ENCODE measurements around the gene FARS2. TPM values are rescaled to one million over a fixed set of nuclear protein-coding genes. Genes with fewer than 3 reads are reported as not detected.

The FARS2 gene
- total RNA-seq, 4 donors from 2014 or later = 10.6 to 24.9 (median 15.2) TPM

DNA sequence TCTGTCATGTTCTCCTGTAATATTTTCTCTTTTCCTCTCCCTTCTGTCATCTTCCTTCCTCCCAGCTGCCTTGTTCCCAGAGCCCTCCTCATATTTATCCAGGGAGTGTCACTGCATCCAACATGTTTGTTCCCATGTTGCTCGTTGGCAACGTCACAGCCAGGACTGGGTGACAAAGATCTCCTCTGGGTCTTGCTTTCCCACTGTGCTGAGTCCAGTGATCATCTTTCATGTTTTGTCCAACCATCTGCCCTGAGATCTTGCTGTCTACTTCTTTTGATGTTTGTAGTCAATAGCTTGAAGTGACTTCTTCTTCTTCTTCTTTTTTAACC is 26.6 kb downstream of the FARS2 start:
- 88% methylated on average over 2 of the region's 2 CpGs for WGBS
- Histone ChIP-seq H3K4me3 (no peak overlapping the region), H3K27me3 (no peaks in the 10 kb centered on the region), H3K36me3 (no peaks in the 10 kb centered on the region), H3K4me1 (peaks cover 12 to 23% (median 21%) of the 10 kb centered on the region in 4 donors), H3K9me3 (no peaks in the 10 kb centered on the region), H3K27ac (replicated peaks in 1 of 4) (peak overlapping the region in 2 of 4 donors; percentile 24 to 26)
- TF ChIP-seq POLR2A (IDR thresholded peaks at IDR 0.05; ENCODE audit: low read depth) = no peak
- TF ChIP-seq EP300 (IDR thresholded peaks at IDR 0.05) = no peak
- TF ChIP-seq, protein P1, sequence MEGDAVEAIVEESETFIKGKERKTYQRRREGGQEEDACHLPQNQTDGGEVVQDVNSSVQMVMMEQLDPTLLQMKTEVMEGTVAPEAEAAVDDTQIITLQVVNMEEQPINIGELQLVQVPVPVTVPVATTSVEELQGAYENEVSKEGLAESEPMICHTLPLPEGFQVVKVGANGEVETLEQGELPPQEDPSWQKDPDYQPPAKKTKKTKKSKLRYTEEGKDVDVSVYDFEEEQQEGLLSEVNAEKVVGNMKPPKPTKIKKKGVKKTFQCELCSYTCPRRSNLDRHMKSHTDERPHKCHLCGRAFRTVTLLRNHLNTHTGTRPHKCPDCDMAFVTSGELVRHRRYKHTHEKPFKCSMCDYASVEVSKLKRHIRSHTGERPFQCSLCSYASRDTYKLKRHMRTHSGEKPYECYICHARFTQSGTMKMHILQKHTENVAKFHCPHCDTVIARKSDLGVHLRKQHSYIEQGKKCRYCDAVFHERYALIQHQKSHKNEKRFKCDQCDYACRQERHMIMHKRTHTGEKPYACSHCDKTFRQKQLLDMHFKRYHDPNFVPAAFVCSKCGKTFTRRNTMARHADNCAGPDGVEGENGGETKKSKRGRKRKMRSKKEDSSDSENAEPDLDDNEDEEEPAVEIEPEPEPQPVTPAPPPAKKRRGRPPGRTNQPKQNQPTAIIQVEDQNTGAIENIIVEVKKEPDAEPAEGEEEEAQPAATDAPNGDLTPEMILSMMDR (IDR thresholded peaks at IDR 0.05) = no peak
- no peak for TF ChIP-seq POLR2AphosphoS5 (IDR thresholded peaks at IDR 0.05)
- no peak for DNase-seq (ENCODE audit: extremely low spot score)
- intact Hi-C loops (cut with DNase I) = no loop called here

DNA sequence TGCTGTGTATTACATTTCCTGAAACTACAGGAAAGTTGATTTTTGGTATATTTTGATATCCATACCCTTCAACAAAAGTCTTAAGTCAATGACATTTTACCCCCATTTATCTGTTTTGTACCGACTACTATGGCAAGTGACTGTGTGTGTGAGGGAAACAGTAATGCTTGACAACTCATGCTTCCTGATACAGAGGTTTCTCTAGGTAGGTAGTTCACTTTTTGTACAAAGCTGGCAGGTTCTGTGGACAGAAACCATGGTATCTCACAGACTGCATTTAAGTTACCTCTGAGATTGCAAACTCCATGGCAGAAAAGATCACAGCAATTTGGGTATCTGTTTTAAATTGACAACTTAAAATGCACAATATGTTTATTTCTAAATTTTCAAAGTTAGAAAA is 28.8 kb downstream of the FARS2 start:
- DNase-seq (ENCODE audit: extremely low spot score) = no peak
- WGBS = 91% methylated on average over 1 of the region's 1 CpG
- Histone ChIP-seq H3K36me3 (no peaks in the 10 kb centered on the region), H3K4me3 (no peak overlapping the region), H3K27ac (replicated peaks in 1 of 4) (no peak overlapping the region), H3K9me3 (no peaks in the 10 kb centered on the region), H3K4me1 (peaks cover 25 to 32% (median 30%) of the 10 kb centered on the region in 4 donors), H3K27me3 (no peaks in the 10 kb centered on the region)
- intact Hi-C loops (cut with DNase I) = no loop called here
- TF ChIP-seq POLR2AphosphoS5 (IDR thresholded peaks at IDR 0.05) (no peak), EP300 (IDR thresholded peaks at IDR 0.05) (no peak), POLR2A (IDR thresholded peaks at IDR 0.05; ENCODE audit: low read depth) (no peak)
- TF ChIP-seq, protein P1 (IDR thresholded peaks at IDR 0.05) = no peak

DNA sequence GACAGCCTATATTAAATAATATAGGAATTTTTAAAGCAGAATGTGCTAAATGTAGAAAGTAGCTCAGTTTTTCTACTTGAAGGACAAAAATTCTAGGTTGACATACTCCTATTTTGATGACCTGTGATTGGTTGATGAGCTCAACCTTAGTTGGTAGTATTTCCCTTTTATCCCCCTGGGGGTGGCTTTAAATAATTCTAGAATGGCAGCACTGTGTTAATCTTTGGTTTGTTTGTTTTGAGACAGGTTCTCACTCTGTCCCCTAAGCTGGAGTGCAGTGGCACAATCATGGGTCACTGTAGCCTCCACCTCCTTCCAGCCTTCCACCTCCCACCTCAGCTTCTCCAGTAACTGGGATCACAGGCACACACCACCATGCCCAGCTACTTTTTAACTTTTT is 29.2 kb downstream of the FARS2 start:
- Histone ChIP-seq H3K27ac (replicated peaks in 1 of 4) (no peak overlapping the region), H3K36me3 (no peaks in the 10 kb centered on the region), H3K9me3 (no peaks in the 10 kb centered on the region), H3K4me3 (no peak overlapping the region), H3K4me1 (peaks cover 29 to 35% (median 32%) of the 10 kb centered on the region in 4 donors), H3K27me3 (no peaks in the 10 kb centered on the region)
- intact Hi-C loops (cut with DNase I) = no loop called here
- no peak for DNase-seq (ENCODE audit: extremely low spot score)
- TF ChIP-seq, protein P1 (IDR thresholded peaks at IDR 0.05) = no peak
- TF ChIP-seq POLR2AphosphoS5 (IDR thresholded peaks at IDR 0.05) (no peak), EP300 (IDR thresholded peaks at IDR 0.05) (no peak), POLR2A (IDR thresholded peaks at IDR 0.05; ENCODE audit: low read depth) (no peak)

DNA sequence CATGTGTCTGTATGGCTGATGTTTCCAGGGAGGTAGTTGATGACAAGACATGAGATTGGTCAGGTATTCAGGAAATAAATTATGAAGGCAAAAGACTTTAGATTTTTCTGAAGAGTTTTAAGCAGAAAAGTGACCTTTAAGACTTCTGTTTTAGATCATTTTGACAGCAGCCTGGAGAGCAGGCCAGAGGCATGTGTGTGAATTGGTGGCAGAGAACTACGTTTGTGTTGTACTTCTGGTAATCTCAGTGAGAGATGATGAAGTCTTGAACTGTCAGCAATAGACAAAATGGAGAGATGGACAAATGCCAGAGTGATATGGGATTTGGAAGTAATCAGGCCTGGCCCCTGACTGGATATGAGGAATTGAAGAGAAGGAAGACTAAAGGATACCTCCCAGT is 30.8 kb downstream of the FARS2 start:
- no peaks in the 10 kb centered on the region for H3K9me3 ChIP-seq
- intact Hi-C loops (cut with DNase I) = no loop called here
- TF ChIP-seq POLR2A (IDR thresholded peaks at IDR 0.05; ENCODE audit: low read depth) (no peak), EP300 (IDR thresholded peaks at IDR 0.05) (no peak), POLR2AphosphoS5 (IDR thresholded peaks at IDR 0.05) (no peak)
- TF ChIP-seq, protein P1 (IDR thresholded peaks at IDR 0.05) = no peak
- no peak for DNase-seq (ENCODE audit: extremely low spot score)
- no peak overlapping the region for H3K4me3 ChIP-seq
- H3K36me3 ChIP-seq = no peaks in the 10 kb centered on the region
- no peaks in the 10 kb centered on the region for H3K27me3 ChIP-seq
- peaks cover 26 to 34% (median 32%) of the 10 kb centered on the region in 4 donors for H3K4me1 ChIP-seq
- no peak overlapping the region for H3K27ac ChIP-seq (replicated peaks in 1 of 4)
- 50% methylated on average over 1 of the region's 1 CpG for WGBS

DNA sequence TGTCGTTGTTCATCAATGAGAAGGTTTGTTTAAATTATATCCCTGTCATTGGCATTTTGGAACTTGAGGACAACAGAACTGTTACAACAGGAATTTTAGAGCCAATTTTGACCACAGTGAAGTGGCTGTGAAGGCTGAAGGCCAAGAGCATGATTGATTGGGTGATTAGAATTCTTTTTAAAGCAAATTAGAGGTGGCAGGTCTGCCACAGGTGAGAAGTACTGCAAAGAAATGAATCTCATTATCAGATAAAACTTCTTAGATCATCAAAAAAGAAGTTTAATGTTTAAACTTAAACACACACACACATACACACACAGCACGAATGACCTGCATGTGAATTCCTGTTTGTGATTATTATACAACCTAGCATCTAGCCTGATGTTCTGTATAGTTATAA is 32.4 kb downstream of the FARS2 start:
- intact Hi-C loops (cut with DNase I) = no loop called here
- TF ChIP-seq POLR2AphosphoS5 (IDR thresholded peaks at IDR 0.05) (no peak), POLR2A (IDR thresholded peaks at IDR 0.05; ENCODE audit: low read depth) (no peak)
- no peaks in the 10 kb centered on the region for H3K36me3 ChIP-seq
- 87% methylated on average over 2 of the region's 2 CpGs for WGBS
- peaks cover 12 to 25% (median 21%) of the 10 kb centered on the region in 4 donors for H3K4me1 ChIP-seq
- no peak overlapping the region for H3K27ac ChIP-seq (replicated peaks in 1 of 4)
- no peak overlapping the region for H3K4me3 ChIP-seq
- DNase-seq (ENCODE audit: extremely low spot score) = no peak
- no peaks in the 10 kb centered on the region for H3K9me3 ChIP-seq
- no peaks in the 10 kb centered on the region for H3K27me3 ChIP-seq
